Measurements from ENCODE around the gene IBSP.

IBSP gene

GRCh38 chr4:87838890-87839591 lies 39.7 kb downstream of the IBSP start:
- DNase-seq: no peak

- no peak for DNase-seq
Measured at GRCh38 chr4:87839592-87839946, 40.2 kb downstream of the IBSP start.

GRCh38 chr4:87840149-87840548 lies 40.8 kb downstream of the IBSP start:
- no peak for DNase-seq

- no peak for DNase-seq
Measured at GRCh38 chr4:87843936-87844335, 44.6 kb downstream of the IBSP start.

GRCh38 chr4:87844452-87844851 lies 45.1 kb downstream of the IBSP start:
- DNase-seq: no peak

- no peak for DNase-seq
Measured at GRCh38 chr4:87846226-87846625, 46.9 kb downstream of the IBSP start.

GRCh38 chr4:87848622-87849351 lies 49.4 kb downstream of the IBSP start:
- DNase-seq: no peak

GRCh38 chr4:87849612-87850011 lies 50.3 kb downstream of the IBSP start:
- no peak for DNase-seq

- DNase-seq: no peak
Measured at GRCh38 chr4:87851332-87851731, 52.0 kb downstream of the IBSP start.

GRCh38 chr4:87851953-87852352 lies 52.6 kb downstream of the IBSP start:
- no peak for DNase-seq

GRCh38 chr4:87853108-87853507 lies 53.8 kb downstream of the IBSP start:
- no peak for DNase-seq

- DNase-seq: no peak
Measured at GRCh38 chr4:87853891-87854290, 54.5 kb downstream of the IBSP start.

GRCh38 chr4:87855559-87855958 lies 56.2 kb downstream of the IBSP start:
- DNase-seq: no peak

GRCh38 chr4:87856816-87857215 lies 57.5 kb downstream of the IBSP start:
- no peak for DNase-seq

- DNase-seq: no peak
Measured at GRCh38 chr4:87857789-87858188, 58.4 kb downstream of the IBSP start.

Data from effector CD8-positive, alpha-beta T cell (primary cell).